Suprapubic skin (tissue), 4 donors: Measurements from ENCODE around the gene MTREX. TPM values are rescaled to one million over a fixed set of nuclear protein-coding genes. Genes with fewer than 3 reads are reported as not detected.

Source experiments
- DNase-seq, 2 donors: peaks; one replicate each; pipeline ENCODE4 v3.0.0-alpha.2; 2019; ENCODE audit warnings: low spot score in 2 of 2
- H3K27ac ChIP-seq: fragments of 200-600 bp; sonication (generic); one replicate; pipeline ENCODE4 v1.5.1; 2019
- H3K27me3 ChIP-seq: fragments of 200-600 bp; sonication (generic); one replicate; pipeline ENCODE4 v1.5.1; 2019
- H3K36me3 ChIP-seq: fragments of 200-600 bp; sonication (generic); one replicate; pipeline ENCODE4 v1.5.1; 2019
- H3K4me1 ChIP-seq: fragments of 200-600 bp; sonication (generic); one replicate; pipeline ENCODE4 v1.5.1; 2019
- H3K4me3 ChIP-seq: fragments of 200-600 bp; sonication (generic); one replicate; pipeline ENCODE4 v1.5.1; 2019; ENCODE audit warnings: mild to moderate bottlenecking
- H3K9me3 ChIP-seq: fragments of 200-600 bp; sonication (generic); one replicate; pipeline ENCODE4 v1.5.1; 2019
- EP300 ChIP-seq: sonication (generic); formaldehyde crosslinking; IDR thresholded peaks from one replicate; pipeline ENCODE4 v1.6.1; 2017; ENCODE audit warnings: antibody characterized with exemption
- POLR2A ChIP-seq, 2 donors: fragments of 450-650 bp; IDR thresholded peaks; one replicate each; pipeline ENCODE4 v1.6.1; 2017; ENCODE audit warnings: antibody characterized with exemption in 2 of 2, mild to moderate bottlenecking in 2 of 2, moderate library complexity in 2 of 2
- POLR2AphosphoS5 ChIP-seq, 3 donors: sonication (generic); formaldehyde crosslinking; IDR thresholded peaks; one replicate each; pipeline ENCODE4 v1.6.1; 2017; ENCODE audit warnings: antibody characterized with exemption in 3 of 3
- WGBS: methylation state at CpG from one replicate; pipeline ENCODE4 v1.1.5; 2018; 5-methylcytosine and 5-hydroxymethylcytosine counted together
- total RNA-seq, 4 donors: library from RNA; depleted of rRNA; stranded (reverse); fragments of >200 nt; gene quantifications; one replicate each; pipeline ENCODE4 v1.1.0, GENCODE V29; 2016
- TF ChIP-seq, protein P1 (sequence below), 2 donors: fragments of 200-600 bp in 1 of 2; fragments of 450-650 bp in 1 of 2; sonication (generic) in 1 of 2; IDR thresholded peaks; one replicate each; pipeline ENCODE4 v1.5.1; 2016 to 2019; ENCODE audit warnings: antibody characterized with exemption in 2 of 2, mild to moderate bottlenecking in 1 of 2, moderate library complexity in 1 of 2

MTREX gene
- total RNA-seq, 4 donors from 2014 or later: 50.0 to 131 (median 70.8) TPM

DNA sequence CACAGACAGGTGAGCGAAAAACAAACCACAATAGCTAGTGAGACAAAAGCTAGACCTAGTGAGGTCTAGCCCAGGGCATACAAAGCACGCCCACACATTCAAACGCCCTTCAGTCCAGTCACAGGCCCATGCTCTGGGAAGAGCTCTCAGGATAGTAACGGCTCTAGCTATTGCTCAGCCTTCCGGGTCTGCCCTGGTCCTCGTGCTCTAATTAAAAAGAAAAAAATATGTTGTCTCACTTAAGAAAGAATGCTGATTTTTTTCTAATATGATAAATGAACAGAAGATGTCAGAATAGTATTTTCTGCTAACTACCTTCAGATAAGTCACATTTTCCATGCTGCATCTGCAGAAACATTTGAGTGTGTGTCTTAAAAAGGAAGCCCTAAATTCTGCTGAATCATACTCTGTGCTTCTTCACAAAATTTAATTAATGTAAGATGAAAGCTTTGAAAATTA is 132.4 kb downstream of the MTREX start:
- WGBS: 50% methylated on average over 6 of the region's 6 CpGs
- Histone ChIP-seq H3K4me3 (no peak overlapping the region), H3K27ac (peak overlapping the region; percentile 87), H3K36me3 (peaks cover 3% of the 10 kb centered on the region), H3K27me3 (no peaks in the 10 kb centered on the region), H3K4me1 (peaks cover 59% of the 10 kb centered on the region), H3K9me3 (no peaks in the 10 kb centered on the region)
- no peak for DNase-seq
- TF ChIP-seq EP300 (no peak), POLR2AphosphoS5 (IDR thresholded peaks at IDR 0.05) (no peak), POLR2A (IDR thresholded peaks at IDR 0.05) (no peak)
- TF ChIP-seq, protein P1, sequence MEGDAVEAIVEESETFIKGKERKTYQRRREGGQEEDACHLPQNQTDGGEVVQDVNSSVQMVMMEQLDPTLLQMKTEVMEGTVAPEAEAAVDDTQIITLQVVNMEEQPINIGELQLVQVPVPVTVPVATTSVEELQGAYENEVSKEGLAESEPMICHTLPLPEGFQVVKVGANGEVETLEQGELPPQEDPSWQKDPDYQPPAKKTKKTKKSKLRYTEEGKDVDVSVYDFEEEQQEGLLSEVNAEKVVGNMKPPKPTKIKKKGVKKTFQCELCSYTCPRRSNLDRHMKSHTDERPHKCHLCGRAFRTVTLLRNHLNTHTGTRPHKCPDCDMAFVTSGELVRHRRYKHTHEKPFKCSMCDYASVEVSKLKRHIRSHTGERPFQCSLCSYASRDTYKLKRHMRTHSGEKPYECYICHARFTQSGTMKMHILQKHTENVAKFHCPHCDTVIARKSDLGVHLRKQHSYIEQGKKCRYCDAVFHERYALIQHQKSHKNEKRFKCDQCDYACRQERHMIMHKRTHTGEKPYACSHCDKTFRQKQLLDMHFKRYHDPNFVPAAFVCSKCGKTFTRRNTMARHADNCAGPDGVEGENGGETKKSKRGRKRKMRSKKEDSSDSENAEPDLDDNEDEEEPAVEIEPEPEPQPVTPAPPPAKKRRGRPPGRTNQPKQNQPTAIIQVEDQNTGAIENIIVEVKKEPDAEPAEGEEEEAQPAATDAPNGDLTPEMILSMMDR (IDR thresholded peaks at IDR 0.05): no peak

DNA sequence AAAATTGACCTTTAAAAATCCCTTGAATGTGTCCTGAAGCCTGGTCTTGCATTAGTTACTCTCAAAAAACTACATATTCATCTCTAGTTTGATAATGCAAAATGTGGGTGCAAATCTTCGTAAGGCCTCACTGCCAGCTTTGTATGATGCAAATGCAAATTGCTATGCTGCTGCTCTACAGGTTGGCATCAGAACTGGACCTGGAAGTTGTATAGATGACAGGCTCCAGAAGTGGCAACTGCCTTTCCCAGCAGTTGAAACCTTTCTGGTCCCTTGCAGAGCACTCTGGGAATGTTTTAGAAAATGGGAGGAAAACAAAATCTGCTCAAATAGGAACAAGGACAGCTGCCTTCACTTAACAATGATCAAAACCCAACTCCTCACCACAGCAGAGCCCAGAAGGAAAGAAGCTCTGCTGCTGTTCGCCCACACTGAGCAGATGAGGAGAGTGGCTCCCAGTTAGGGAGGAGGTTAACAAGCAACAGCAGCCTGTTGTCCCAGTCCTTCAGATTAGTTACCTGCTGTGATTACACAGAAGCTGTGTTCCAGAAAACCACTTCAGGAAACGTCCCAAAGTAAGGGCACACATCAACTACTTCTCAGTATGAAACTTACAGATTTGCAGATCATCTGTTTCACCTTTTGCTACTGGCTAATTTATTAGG is 133.4 kb downstream of the MTREX start:
- H3K4me1 ChIP-seq: peaks cover 59% of the 10 kb centered on the region
- WGBS: 61% methylated on average over 3 of the region's 3 CpGs
- peak overlapping the region; percentile 2 for H3K27ac ChIP-seq
- peaks cover under 1% of the 10 kb centered on the region for H3K36me3 ChIP-seq
- no peak for TF ChIP-seq POLR2AphosphoS5 (IDR thresholded peaks at IDR 0.05)
- no peak for TF ChIP-seq EP300
- TF ChIP-seq, protein P1 (IDR thresholded peaks at IDR 0.05): no peak
- no peak for TF ChIP-seq POLR2A (IDR thresholded peaks at IDR 0.05)
- no peaks in the 10 kb centered on the region for H3K9me3 ChIP-seq
- DNase-seq: no peak
- H3K27me3 ChIP-seq: no peaks in the 10 kb centered on the region
- H3K4me3 ChIP-seq: no peak overlapping the region

DNA sequence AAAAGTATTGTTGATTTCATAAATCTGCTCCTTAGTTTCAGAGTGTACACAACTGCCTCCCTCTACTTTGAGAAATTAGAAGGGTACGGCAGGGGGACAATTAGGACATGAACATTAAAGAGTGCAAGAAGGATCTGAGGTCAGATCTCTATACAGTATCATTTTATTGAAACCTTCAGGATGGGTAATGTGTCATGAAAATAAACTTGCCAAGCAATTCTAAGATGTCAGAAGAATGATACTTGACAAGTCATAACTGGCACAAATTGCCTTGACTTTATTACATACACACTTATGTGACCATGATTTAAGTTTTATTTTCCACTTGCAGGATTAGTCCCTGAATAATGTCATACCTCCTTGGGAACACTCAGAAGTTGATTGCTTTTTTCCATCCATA is 134.2 kb downstream of the MTREX start:
- 67% methylated on average over 1 of the region's 1 CpG for WGBS
- Histone ChIP-seq H3K4me1 (peaks cover 55% of the 10 kb centered on the region), H3K27me3 (no peaks in the 10 kb centered on the region), H3K36me3 (no peaks in the 10 kb centered on the region), H3K27ac (peak overlapping the region; percentile 2), H3K4me3 (no peak overlapping the region), H3K9me3 (no peaks in the 10 kb centered on the region)
- no peak for DNase-seq
- no peak for TF ChIP-seq POLR2A (IDR thresholded peaks at IDR 0.05)
- TF ChIP-seq, protein P1 (IDR thresholded peaks at IDR 0.05): no peak
- no peak for TF ChIP-seq EP300
- no peak for TF ChIP-seq POLR2AphosphoS5 (IDR thresholded peaks at IDR 0.05)

DNA sequence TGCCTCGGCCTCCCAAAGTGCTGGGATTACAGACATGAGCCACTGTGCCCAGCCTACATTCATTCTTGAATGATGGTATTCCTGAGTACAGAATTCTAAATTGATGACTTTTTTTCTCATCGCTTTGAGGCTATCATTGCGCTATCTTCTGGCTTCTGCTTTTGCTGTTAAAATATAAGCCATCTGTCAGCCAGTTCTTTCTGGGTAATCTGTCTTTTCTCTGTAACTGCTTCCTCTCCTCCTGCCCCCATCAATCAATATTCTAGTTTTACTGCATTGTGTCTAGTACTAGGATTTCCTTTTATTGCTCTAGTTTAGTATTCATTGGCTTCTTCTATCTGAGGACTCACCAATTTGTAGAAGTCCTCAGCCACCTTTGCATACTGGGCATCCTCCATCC is 138.0 kb downstream of the MTREX start:
- H3K4me3 ChIP-seq: no peak overlapping the region
- TF ChIP-seq POLR2AphosphoS5 (IDR thresholded peaks at IDR 0.05): no peak
- TF ChIP-seq EP300: no peak
- no peak for TF ChIP-seq POLR2A (IDR thresholded peaks at IDR 0.05)
- TF ChIP-seq, protein P1 (IDR thresholded peaks at IDR 0.05): no peak
- DNase-seq: no peak
- WGBS: 97% methylated on average over 3 of the region's 3 CpGs
- peaks cover 20% of the 10 kb centered on the region for H3K4me1 ChIP-seq
- no peaks in the 10 kb centered on the region for H3K9me3 ChIP-seq
- no peaks in the 10 kb centered on the region for H3K36me3 ChIP-seq
- H3K27me3 ChIP-seq: no peaks in the 10 kb centered on the region
- H3K27ac ChIP-seq: no peak overlapping the region

DNA sequence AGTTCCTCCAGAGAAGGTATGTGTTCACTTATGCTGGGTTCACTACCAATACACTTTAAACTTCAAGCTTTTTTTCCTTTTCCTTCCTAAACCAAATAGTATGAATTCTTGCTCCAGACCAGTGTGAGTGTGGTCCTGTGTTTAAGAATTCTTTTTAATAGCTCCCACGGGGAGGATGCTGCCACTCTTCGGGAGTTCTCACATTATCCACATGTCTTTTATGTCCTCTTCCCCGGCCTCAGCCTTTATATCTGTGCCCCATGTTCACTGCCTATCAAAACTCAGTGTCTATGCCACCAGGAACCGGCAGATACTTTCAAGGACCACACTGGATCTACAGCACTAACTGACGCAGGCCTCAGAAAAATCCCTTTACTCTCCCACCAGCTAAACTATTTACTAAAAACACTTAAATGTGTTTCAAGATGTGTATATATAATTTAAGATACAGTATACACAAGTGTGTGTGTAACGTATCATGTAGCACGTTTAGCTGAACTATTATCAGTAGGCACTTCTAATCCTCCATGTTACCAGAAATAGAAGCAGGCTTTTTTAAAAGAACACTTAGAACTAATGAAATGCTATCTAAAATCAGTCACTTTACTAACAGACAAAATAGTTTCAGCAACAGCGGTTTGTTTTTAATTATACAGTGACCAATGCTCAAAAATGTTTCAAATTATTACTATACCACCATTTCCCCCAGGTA is 139.0 kb downstream of the MTREX start:
- H3K4me3 ChIP-seq: no peak overlapping the region
- DNase-seq: no peak
- H3K27ac ChIP-seq: no peak overlapping the region
- no peaks in the 10 kb centered on the region for H3K27me3 ChIP-seq
- peaks cover 11% of the 10 kb centered on the region for H3K4me1 ChIP-seq
- no peaks in the 10 kb centered on the region for H3K36me3 ChIP-seq
- no peak for TF ChIP-seq POLR2A (IDR thresholded peaks at IDR 0.05)
- TF ChIP-seq, protein P1 (IDR thresholded peaks at IDR 0.05): no peak
- TF ChIP-seq POLR2AphosphoS5 (IDR thresholded peaks at IDR 0.05): no peak
- no peak for TF ChIP-seq EP300
- WGBS: 58% methylated on average over 8 of the region's 8 CpGs
- no peaks in the 10 kb centered on the region for H3K9me3 ChIP-seq
